ENCODE measurements around the gene AUTS2. TPM values are rescaled to one million over a fixed set of nuclear protein-coding genes. Genes with fewer than 3 reads are reported as not detected.

AUTS2 gene
- total and polyA plus RNA-seq, 2 experiments from 2014 or later = 32.0 to 91.0 TPM

GRCh38 chr7:69959789-69960499 lies 361.7 kb downstream of the AUTS2 start (continued):
- no peak for TF ChIP-seq ZNF462 (CRISPR knock-in tag; IDR thresholded peaks at IDR 0.05)
- TF ChIP-seq JUNB (IDR thresholded peaks at IDR 0.05; ENCODE audit: unreplicated experiment) = no peak
- no peak for TF ChIP-seq NANOG (IDR thresholded peaks at IDR 0.05; ENCODE audit: borderline replicate concordance)
- no peak for TF ChIP-seq REST (IDR thresholded peaks at IDR 0.05; ENCODE audit: unreplicated experiment)
- no peak for TF ChIP-seq ETS1 (IDR thresholded peaks at IDR 0.05)
- no peak for TF ChIP-seq POLR2AphosphoS5 (IDR thresholded peaks at IDR 0.05; ENCODE audit: low read depth)
- TF ChIP-seq ZNF114 (CRISPR knock-in tag; IDR thresholded peaks at IDR 0.05) = no peak

Measured in GM23338 (cell line).